GM13976 (cell line): Measurements from ENCODE around the gene CARS2.
"Not testable (repeated sequence)": the region's sequence is repeated elsewhere in the genome, so short reads cannot be mapped to it uniquely, and the experiment has no call there.

ENCODE experiments used
- DNase-seq: peaks from one replicate; pipeline ENCODE4 v3.0.0; 2012; ENCODE audit warnings: low spot score
- CTCF ChIP-seq: IDR thresholded peaks from 2 replicates; pipeline ENCODE4 v1.5.1; 2012; ENCODE audit warnings: borderline replicate concordance, mild to moderate bottlenecking; ENCODE audit not compliant: insufficient read depth; ENCODE audit errors: extremely low read depth, missing control alignments, control extremely low read depth
- in situ Hi-C: fragments of 300-500 bp; cut with MboI; formaldehyde crosslinking; loops from one replicate; pipeline ENCODE4 v1.12.0; 2022; ENCODE audit warnings: low sequenced_read_pairs, mixed read lengths, inconsistent platforms; ENCODE audit not compliant: unreplicated experiment

Gene CARS2

GRCh38 chr13:110700641-110701040 lies 5.3 kb downstream of the CARS2 start:
- no peak for TF ChIP-seq CTCF
- in situ Hi-C loops, result no loop called here
- DNase-seq, result no peak

- in situ Hi-C loops, result no loop called here
These were observed 5.7 kb downstream of the CARS2 start for GRCh38 chr13:110700186-110700585.

GRCh38 chr13:110699148-110700145 lies 6.5 kb downstream of the CARS2 start:
- no peak for TF ChIP-seq CTCF
- DNase-seq, result no peak
- in situ Hi-C loops, result no loop called here

More at GRCh38 chr13:110700186-110700585, 5.7 kb downstream of the CARS2 start:
- no peak for TF ChIP-seq CTCF
- DNase-seq, result no peak

GRCh38 chr13:110698689-110699088 lies 7.2 kb downstream of the CARS2 start:
- no peak for DNase-seq
- no peak for TF ChIP-seq CTCF
- in situ Hi-C loops, result no loop called here

- TF ChIP-seq CTCF, result no peak
- no peak for DNase-seq
- in situ Hi-C loops, result no loop called here
These were observed 8.1 kb downstream of the CARS2 start for GRCh38 chr13:110697842-110698241.

GRCh38 chr13:110696776-110697175 lies 9.1 kb downstream of the CARS2 start:
- TF ChIP-seq CTCF, result no peak
- in situ Hi-C loops, result no loop called here
- DNase-seq, result no peak

GRCh38 chr13:110695774-110696173 lies 10.1 kb downstream of the CARS2 start:
- DNase-seq, in situ Hi-C loops: not testable (repeated sequence)
